IMR-90 (cell line): ENCODE measurements around the gene CASP2. TPM values are rescaled to one million over a fixed set of nuclear protein-coding genes. Genes with fewer than 3 reads are reported as not detected.

Source experiments
- ATAC-seq: fragments of 200-7000 bp; cut with Tn5 transposase; 2 replicates; pipeline ENCODE4 v1.9.1; 2020; ENCODE audit warnings: low read depth, mild to moderate bottlenecking, moderate library complexity
- BruUV-seq: library from RNA; stranded (reverse); fragments of 400-500 nt; replicated peaks from 2 replicates; lab custom pipeline; 2021; lab: Mats Ljungman, UMichigan
- CTCF ChIA-PET: fragments of 300-600 bp; formaldehyde crosslinking; extraction: SDS; loops from one replicate; lab custom pipeline; 2021; ENCODE audit warnings: antibody characterized with exemption; lab: Yijun Ruan, JAX
- POLR2A ChIA-PET: fragments of 300-600 bp; sonication (Branson Sonifier 250); formaldehyde crosslinking; loops from one replicate; lab custom pipeline; 2022; ENCODE audit warnings: antibody characterized with exemption; ENCODE audit not compliant: unreplicated experiment; lab: Charles Lee
- DNase-seq: peaks from one replicate; pipeline ENCODE4 v3.0.0; 2013
- H2AFZ ChIP-seq: replicated peaks from 2 replicates; pipeline ENCODE3; 2013; ENCODE audit warnings: low read length, mild to moderate bottlenecking; ENCODE audit not compliant: poor library complexity
- H2AK5ac ChIP-seq: 2 replicates; pipeline ENCODE4 v1.6.1; 2013; ENCODE audit warnings: low read depth, low read length, inconsistent platforms
- H2AK9ac ChIP-seq: replicated peaks from 2 replicates; pipeline ENCODE3; 2013; ENCODE audit warnings: mild to moderate bottlenecking, low read depth, low read length, moderate library complexity; ENCODE audit not compliant: poor library complexity
- H2BK120ac ChIP-seq: 2 replicates; pipeline ENCODE4 v1.6.1; 2013; ENCODE audit warnings: low read depth, low read length, inconsistent platforms
- H2BK15ac ChIP-seq: 3 replicates; pipeline ENCODE4 v1.6.1; 2013; ENCODE audit warnings: low read depth, low read length, inconsistent platforms
- H2BK20ac ChIP-seq: 2 replicates; pipeline ENCODE4 v1.6.1; 2013; ENCODE audit warnings: low read depth, mild to moderate bottlenecking, inconsistent platforms, low read length, moderate library complexity
- H2BK5ac ChIP-seq: 2 replicates; pipeline ENCODE4 v1.6.1; 2013; ENCODE audit warnings: mild to moderate bottlenecking, low read depth, low read length, inconsistent platforms; ENCODE audit not compliant: poor library complexity, severe bottlenecking
- H3K14ac ChIP-seq: replicated peaks from 2 replicates; pipeline ENCODE4 v1.6.1; 2013; ENCODE audit warnings: low read depth, low read length, inconsistent platforms
- H3K18ac ChIP-seq: 2 replicates; pipeline ENCODE4 v1.6.1; 2013; ENCODE audit warnings: low read depth, low read length, control low read depth
- H3K23ac ChIP-seq: 2 replicates; pipeline ENCODE4 v1.6.1; 2013; ENCODE audit warnings: low read depth, low read length, inconsistent platforms
- H3K27ac ChIP-seq: 2 replicates; pipeline ENCODE4 v1.5.1; 2013; ENCODE audit warnings: mild to moderate bottlenecking, control low read depth, low read length; ENCODE audit not compliant: insufficient read depth
- H3K27me3 ChIP-seq: 2 replicates; pipeline ENCODE4 v1.6.1; 2013; ENCODE audit warnings: low read length; ENCODE audit not compliant: control insufficient read depth, insufficient read depth
- H3K36me3 ChIP-seq: 2 replicates; pipeline ENCODE4 v1.6.1; 2013; ENCODE audit warnings: low read length, mixed read lengths; ENCODE audit not compliant: control insufficient read depth, insufficient read depth
- H3K4ac ChIP-seq: 2 replicates; pipeline ENCODE4 v1.6.1; 2013; ENCODE audit warnings: low read depth, low read length, inconsistent platforms
- H3K4me1 ChIP-seq: 2 replicates; pipeline ENCODE4 v1.6.1; 2013; ENCODE audit warnings: low read length, mixed read lengths; ENCODE audit not compliant: control insufficient read depth, insufficient read depth
- H3K4me2 ChIP-seq: 2 replicates; pipeline ENCODE4 v1.6.1; 2013; ENCODE audit warnings: low read depth, mild to moderate bottlenecking, control low read depth, low read length, moderate library complexity
- H3K4me3 ChIP-seq: 2 replicates; pipeline ENCODE4 v1.5.1; 2013; ENCODE audit warnings: low read depth, mild to moderate bottlenecking, control low read depth, low read length, moderate library complexity; ENCODE audit not compliant: insufficient read depth
- H3K56ac ChIP-seq: 2 replicates; pipeline ENCODE4 v1.6.1; 2013; ENCODE audit warnings: low read length, inconsistent platforms; ENCODE audit not compliant: insufficient read depth; ENCODE audit errors: extremely low read depth
- H3K79me1 ChIP-seq, 2 experiments: 2 replicates each; pipeline ENCODE4 v1.6.1; 2013; ENCODE audit warnings: low read length in 2 of 2, inconsistent platforms in 1 of 2, low read depth in 1 of 2
- H3K9ac ChIP-seq: 2 replicates; pipeline ENCODE4 v1.6.1; 2013; ENCODE audit warnings: low read depth, low read length, control low read depth
- H3K9me1 ChIP-seq: 2 replicates; pipeline ENCODE4 v1.6.1; 2013; ENCODE audit warnings: low read length, inconsistent platforms; ENCODE audit not compliant: insufficient read depth
- H3K9me3 ChIP-seq: 2 replicates; pipeline ENCODE4 v1.6.1; 2013; ENCODE audit warnings: low read length; ENCODE audit not compliant: control insufficient read depth, insufficient read depth
- H4K20me1 ChIP-seq: 2 replicates; pipeline ENCODE4 v1.6.1; 2013; ENCODE audit warnings: low read length, inconsistent platforms; ENCODE audit not compliant: insufficient read depth
- H4K5ac ChIP-seq: 2 replicates; pipeline ENCODE4 v1.6.1; 2013; ENCODE audit warnings: mild to moderate bottlenecking, low read depth, low read length, control low read depth
- H4K8ac ChIP-seq, 2 experiments: 2 replicates each; pipeline ENCODE4 v1.6.1; 2013; ENCODE audit warnings: low read depth in 2 of 2, low read length in 2 of 2, control low read depth in 1 of 2, inconsistent platforms in 1 of 2
- H4K91ac ChIP-seq: 2 replicates; pipeline ENCODE4 v1.6.1; 2013; ENCODE audit warnings: low read depth, low read length, inconsistent platforms; ENCODE audit not compliant: insufficient read depth
- BHLHE40 ChIP-seq: fragments of 150-350 bp; IDR thresholded peaks from 2 replicates; pipeline ENCODE4 v1.6.1; 2016; ENCODE audit warnings: mild to moderate bottlenecking, low read depth, low read length
- CEBPB ChIP-seq: IDR thresholded peaks from 2 replicates; pipeline ENCODE4 v1.6.1; 2012; ENCODE audit warnings: low read depth, low read length, improper control_type of control experiment
- CHD1 ChIP-seq: IDR thresholded peaks from 2 replicates; pipeline ENCODE4 v1.6.1; 2012; ENCODE audit warnings: low read depth, low read length, improper control_type of control experiment
- CTCF ChIP-seq: conservative IDR thresholded peaks from 2 replicates; pipeline ENCODE4 v1.5.1; 2012; ENCODE audit warnings: mild to moderate bottlenecking, low read depth, low read length, improper control_type of control experiment
- FOS ChIP-seq: fragments of 150-350 bp; IDR thresholded peaks from 2 replicates; pipeline ENCODE4 v1.6.1; 2016; ENCODE audit warnings: low read depth, low read length
- MAFK ChIP-seq: IDR thresholded peaks from 2 replicates; pipeline ENCODE4 v1.6.1; 2012; ENCODE audit warnings: low read depth, low read length, improper control_type of control experiment
- MAZ ChIP-seq: IDR thresholded peaks from 2 replicates; pipeline ENCODE4 v1.6.1; 2012; ENCODE audit warnings: low read depth, mild to moderate bottlenecking, low read length, improper control_type of control experiment, moderate library complexity, borderline replicate concordance
- MXI1 ChIP-seq: IDR thresholded peaks from 2 replicates; pipeline ENCODE4 v1.6.1; 2012; ENCODE audit warnings: low read depth, mild to moderate bottlenecking, low read length, moderate library complexity, borderline replicate concordance
- NFE2L2 ChIP-seq: fragments of 150-350 bp; IDR thresholded peaks from 2 replicates; pipeline ENCODE4 v1.6.1; 2016; ENCODE audit warnings: low read depth, mild to moderate bottlenecking, low read length
- POLR2A ChIP-seq: IDR thresholded peaks from 2 replicates; pipeline ENCODE4 v1.6.1; 2012; ENCODE audit warnings: mild to moderate bottlenecking, low read depth, low read length
- RAD21 ChIP-seq: IDR thresholded peaks from 2 replicates; pipeline ENCODE4 v1.6.1; 2012; ENCODE audit warnings: low read length, improper control_type of control experiment
- RCOR1 ChIP-seq: IDR thresholded peaks from 2 replicates; pipeline ENCODE4 v1.6.1; 2012; ENCODE audit warnings: mild to moderate bottlenecking, low read length, improper control_type of control experiment; ENCODE audit not compliant: insufficient replicate concordance
- RFX5 ChIP-seq: IDR thresholded peaks from 2 replicates; pipeline ENCODE4 v1.8.0; 2012; ENCODE audit warnings: low read depth, mild to moderate bottlenecking, low read length, moderate library complexity
- SMC3 ChIP-seq: fragments of 150-350 bp; IDR thresholded peaks from 2 replicates; pipeline ENCODE4 v1.6.1; 2016; ENCODE audit warnings: low read depth, mild to moderate bottlenecking, antibody characterized with exemption, low read length, moderate library complexity
- USF2 ChIP-seq: fragments of 150-350 bp; IDR thresholded peaks from 2 replicates; pipeline ENCODE4 v1.6.1; 2017; ENCODE audit warnings: mild to moderate bottlenecking, antibody characterized with exemption, low read length, low read depth
- WGBS, 2 experiments: methylation state at CpG; one replicate each; pipeline versions ENCODE4 v1.1.5 to v1.1.7; 2013; ENCODE audit warnings: missing lambda C conversion rate in 2 of 2; ENCODE audit not compliant: insufficient read length in 1 of 2; ENCODE audit errors: extremely low coverage in 2 of 2; 5-methylcytosine and 5-hydroxymethylcytosine counted together
- dilution Hi-C: fragments of 300-500 bp; cut with HindIII; formaldehyde crosslinking; loops from one replicate; pipeline ENCODE4 v1.14.3; 2018; ENCODE audit warnings: low sequenced_read_pairs; ENCODE audit not compliant: unreplicated experiment
- in situ Hi-C: fragments of 300-500 bp; cut with MboI; formaldehyde crosslinking; loops from 3 replicates; pipeline ENCODE4 v1.14.3; 2019; ENCODE audit warnings: low sequenced_read_pairs, inconsistent platforms, mixed read lengths
- intact Hi-C: fragments of 100-400 bp; cut with micrococcal nuclease; formaldehyde crosslinking; loops from 2 replicates; pipeline ENCODE4 v1.10.0; 2022
- polyA plus RNA-seq, 3 experiments: library from polyadenylated mRNA; depleted of rRNA; stranded (reverse); fragments of >200 nt; gene quantifications; 2 replicates each; pipeline ENCODE4 v1.2.3, GENCODE V29; 2012; ENCODE audit warnings: low replicate concordance in 1 of 3
- total RNA-seq: library from RNA; depleted of rRNA; stranded (reverse); fragments of >200 nt; gene quantifications from 2 replicates; pipeline ENCODE4 v1.2.3, GENCODE V29; 2012
- TF ChIP-seq, protein P1 (sequence below): fragments of 150-350 bp; IDR thresholded peaks from 2 replicates; pipeline ENCODE4 v1.6.1; 2016; ENCODE audit warnings: low read depth, mild to moderate bottlenecking, low read length, moderate library complexity, borderline replicate concordance

Gene CASP2
- total and polyA plus RNA-seq, 2 of the 4 experiments (the other 2 are of a cell fraction): 15.4 to 25.6 TPM

- no CpG with 5 or more reads among the region's 3 CpGs for WGBS, 2 experiments
- no peak overlapping the region for H3K4ac ChIP-seq
- H2AK5ac ChIP-seq: no peak overlapping the region
- H3K27me3 ChIP-seq: peaks cover 13% of the 10 kb centered on the region
- no peak overlapping the region for H3K9ac ChIP-seq
- TF ChIP-seq NFE2L2 (no peak), BHLHE40 (no peak), RFX5 (no peak), CEBPB (no peak), POLR2A (no peak), MAFK (no peak), CTCF (no peak), MAZ (no peak), USF2 (no peak), RAD21 (no peak), MXI1 (no peak), CHD1 (no peak), RCOR1 (no peak), SMC3 (no peak), FOS (no peak)
- TF ChIP-seq, protein P1, sequence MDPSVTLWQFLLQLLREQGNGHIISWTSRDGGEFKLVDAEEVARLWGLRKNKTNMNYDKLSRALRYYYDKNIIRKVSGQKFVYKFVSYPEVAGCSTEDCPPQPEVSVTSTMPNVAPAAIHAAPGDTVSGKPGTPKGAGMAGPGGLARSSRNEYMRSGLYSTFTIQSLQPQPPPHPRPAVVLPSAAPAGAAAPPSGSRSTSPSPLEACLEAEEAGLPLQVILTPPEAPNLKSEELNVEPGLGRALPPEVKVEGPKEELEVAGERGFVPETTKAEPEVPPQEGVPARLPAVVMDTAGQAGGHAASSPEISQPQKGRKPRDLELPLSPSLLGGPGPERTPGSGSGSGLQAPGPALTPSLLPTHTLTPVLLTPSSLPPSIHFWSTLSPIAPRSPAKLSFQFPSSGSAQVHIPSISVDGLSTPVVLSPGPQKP: no peak
- DNase-seq: peak; percentile 39
- CTCF ChIA-PET: no interaction called here
- H4K8ac ChIP-seq: no peak overlapping the region
- POLR2A ChIA-PET: no interaction called here
- intact Hi-C loops (no loop called here), in situ Hi-C loops (no loop called here), dilution Hi-C loops (no loop called here)
- H2AK9ac ChIP-seq: no peak overlapping the region
- H3K36me3 ChIP-seq: no peaks in the 10 kb centered on the region
- no peak overlapping the region for H3K18ac ChIP-seq
- BruUV-seq: no TSS peak
- H2AFZ ChIP-seq: no peak overlapping the region
- no peak overlapping the region for H3K23ac ChIP-seq
- H3K56ac ChIP-seq: no peak overlapping the region
- no peak overlapping the region for H2BK120ac ChIP-seq
- no peak overlapping the region for H2BK15ac ChIP-seq
- no peak overlapping the region for H3K4me3 ChIP-seq
- no peaks in the 10 kb centered on the region for H4K20me1 ChIP-seq
- no peak overlapping the region for H3K14ac ChIP-seq
- H3K9me1 ChIP-seq: no peaks in the 10 kb centered on the region
- H3K9me3 ChIP-seq: no peaks in the 10 kb centered on the region
- 0 out of 2 replicates have a peak, but pooled peaks cover 2% of the 10 kb centered on the region for H3K4me1 ChIP-seq
- H4K91ac ChIP-seq: no peak overlapping the region
- H4K5ac ChIP-seq: no peak overlapping the region
- no peaks in the 10 kb centered on the region for H3K79me1 ChIP-seq
- no peak overlapping the region for H3K27ac ChIP-seq
- no peak overlapping the region for H2BK5ac ChIP-seq
- H2BK20ac ChIP-seq: no peak overlapping the region
- no peak for ATAC-seq
- H3K4me2 ChIP-seq: no peak overlapping the region
These were observed 43.0 kb upstream of the CASP2 start for GRCh38 chr7:143245123-143245522.
